ENCODE measurements around the gene SPX. TPM values are rescaled to one million over a fixed set of nuclear protein-coding genes. Genes with fewer than 3 reads are reported as not detected.

Gene SPX
- total RNA-seq, 1 donor from 2014 or later = not detected

GRCh38 chr12:21558100-21558679 is 32.1 kb downstream of the SPX start:
- DNase-seq (ENCODE audit: low spot score in 2 of 2) = no peak
- H3K4me1 ChIP-seq = no peaks in the 10 kb centered on the region
- intact Hi-C loops (cut with DNase I) = no loop called here

GRCh38 chr12:21559855-21560569 is 33.9 kb downstream of the SPX start:
- intact Hi-C loops (cut with DNase I) = no loop called here
- no peak for TF ChIP-seq CTCF (IDR thresholded peaks at IDR 0.05)
- H3K27ac ChIP-seq = no peak overlapping the region
- no peak for DNase-seq (ENCODE audit: low spot score in 2 of 2)
- no peak overlapping the region for H3K4me3 ChIP-seq
- H3K9me3 ChIP-seq = no peaks in the 10 kb centered on the region
- no peaks in the 10 kb centered on the region for H3K27me3 ChIP-seq
- H3K36me3 ChIP-seq = no peaks in the 10 kb centered on the region
- H3K4me1 ChIP-seq = no peaks in the 10 kb centered on the region

More at GRCh38 chr12:21558100-21558679, 32.1 kb downstream of the SPX start:
- Histone ChIP-seq H3K27me3 (no peaks in the 10 kb centered on the region), H3K9me3 (no peaks in the 10 kb centered on the region), H3K27ac (no peak overlapping the region), H3K4me3 (no peak overlapping the region), H3K36me3 (no peaks in the 10 kb centered on the region)
- TF ChIP-seq CTCF (IDR thresholded peaks at IDR 0.05) = no peak

GRCh38 chr12:21561158-21561557 is 35.1 kb downstream of the SPX start:
- no peak for DNase-seq (ENCODE audit: low spot score in 2 of 2)
- Histone ChIP-seq H3K27me3 (no peaks in the 10 kb centered on the region), H3K36me3 (no peaks in the 10 kb centered on the region), H3K27ac (no peak overlapping the region), H3K9me3 (no peaks in the 10 kb centered on the region), H3K4me3 (no peak overlapping the region), H3K4me1 (no peaks in the 10 kb centered on the region)
- no peak for TF ChIP-seq CTCF (IDR thresholded peaks at IDR 0.05)
- intact Hi-C loops (cut with DNase I) = no loop called here

GRCh38 chr12:21562859-21563258 is 36.8 kb downstream of the SPX start:
- Histone ChIP-seq H3K4me1 (no peaks in the 10 kb centered on the region), H3K27ac (no peak overlapping the region), H3K4me3 (no peak overlapping the region), H3K9me3 (no peaks in the 10 kb centered on the region), H3K36me3 (no peaks in the 10 kb centered on the region), H3K27me3 (no peaks in the 10 kb centered on the region)
- DNase-seq (ENCODE audit: low spot score in 2 of 2) = no peak
- intact Hi-C loops (cut with DNase I) = no loop called here
- TF ChIP-seq CTCF (IDR thresholded peaks at IDR 0.05) = no peak

GRCh38 chr12:21566223-21566906 is 40.3 kb downstream of the SPX start:
- Histone ChIP-seq H3K9me3 (no peaks in the 10 kb centered on the region), H3K36me3 (no peaks in the 10 kb centered on the region), H3K4me1 (no peaks in the 10 kb centered on the region), H3K4me3 (no peak overlapping the region), H3K27me3 (no peaks in the 10 kb centered on the region), H3K27ac (no peak overlapping the region)
- TF ChIP-seq CTCF (IDR thresholded peaks at IDR 0.05) = no peak
- intact Hi-C loops (cut with DNase I) = no loop called here
- no peak for DNase-seq (ENCODE audit: low spot score in 2 of 2)
